A673 (cell line): Measurements from ENCODE around the gene ZBTB7B.

ENCODE experiments used
- CTCF ChIP-seq: fragments of 300-800, 200-600 bp; sonication (generic); conservative IDR thresholded peaks from 2 replicates; pipeline ENCODE4 v1.5.1; 2017; ENCODE audit warnings: low read depth, mild to moderate bottlenecking, antibody characterized with exemption, low read length, moderate library complexity, mixed read lengths
- EZH2 ChIP-seq: fragments of 200-600 bp; sonication (generic); IDR thresholded peaks from 2 replicates; pipeline ENCODE4 v1.6.1; 2017; ENCODE audit warnings: borderline replicate concordance, low read depth, mild to moderate bottlenecking, mixed read lengths, antibody characterized with exemption, low read length; ENCODE audit not compliant: poor library complexity, severe bottlenecking

- no peak for TF ChIP-seq CTCF
- TF ChIP-seq EZH2, result no peak
Measured at GRCh38 chr1:154960446-154961136, 42.0 kb upstream of the ZBTB7B start.
